ENCODE results near the gene CGB3. TPM values are rescaled to one million over a fixed set of nuclear protein-coding genes. Genes with fewer than 3 reads are reported as not detected.
"Not testable (repeated sequence)": the region's sequence is repeated elsewhere in the genome, so short reads cannot be mapped to it uniquely, and the experiment has no call there.

The CGB3 gene
- total and polyA plus RNA-seq, 7 donors, result not detected

DNA sequence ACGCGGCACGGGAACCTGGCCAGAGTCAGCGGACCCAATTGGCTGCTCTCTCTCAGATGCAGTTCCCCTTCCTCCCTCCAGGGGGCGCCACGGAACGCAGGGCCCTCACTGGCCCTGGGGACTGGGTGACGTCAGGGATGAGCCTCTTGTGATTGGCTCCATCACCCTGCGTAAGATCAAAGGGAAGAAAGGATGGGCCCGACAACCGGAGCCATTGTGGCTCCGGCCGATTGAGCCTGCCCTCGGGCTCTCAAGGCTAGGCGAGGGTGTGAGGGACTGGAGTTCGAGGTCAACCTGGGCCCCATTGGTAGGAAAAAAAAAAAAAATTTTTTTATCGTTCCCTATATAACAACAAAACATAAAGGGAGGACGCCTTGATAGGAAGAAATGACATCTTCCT is 12.7 kb upstream of the CGB3 start, which contains the start of gene CGB1:
Gene CGB1 (minus strand): TSS at position 81 of the 400 bp plus-strand sequence. CDS start 184 bp downstream, outside the sequence.
- H3K36me3 ChIP-seq; DNase-seq; H3K9me3 ChIP-seq; H3K4me1 ChIP-seq; H3K27ac ChIP-seq; H3K4me3 ChIP-seq; H3K27me3 ChIP-seq; intact Hi-C loops (cut with DNase I): not testable (repeated sequence)
- WGBS, 2 donors, result 51 to 57% methylated on average over 18 of the region's 18 CpGs

GRCh38 chr19:49031642-49032301 is 7.6 kb upstream of the CGB3 start, which contains the start of gene CGB2:
Gene CGB2 (plus strand): TSS chr19:49031890. CDS start chr19:49032096, 206 bp downstream.
- intact Hi-C loops (cut with DNase I); H3K36me3 ChIP-seq; H3K27me3 ChIP-seq; H3K27ac ChIP-seq; DNase-seq; H3K9me3 ChIP-seq; H3K4me1 ChIP-seq; H3K4me3 ChIP-seq: not testable (repeated sequence)
- 36 to 38% methylated on average over 28 of the region's 28 CpGs for WGBS, 2 donors

DNA sequence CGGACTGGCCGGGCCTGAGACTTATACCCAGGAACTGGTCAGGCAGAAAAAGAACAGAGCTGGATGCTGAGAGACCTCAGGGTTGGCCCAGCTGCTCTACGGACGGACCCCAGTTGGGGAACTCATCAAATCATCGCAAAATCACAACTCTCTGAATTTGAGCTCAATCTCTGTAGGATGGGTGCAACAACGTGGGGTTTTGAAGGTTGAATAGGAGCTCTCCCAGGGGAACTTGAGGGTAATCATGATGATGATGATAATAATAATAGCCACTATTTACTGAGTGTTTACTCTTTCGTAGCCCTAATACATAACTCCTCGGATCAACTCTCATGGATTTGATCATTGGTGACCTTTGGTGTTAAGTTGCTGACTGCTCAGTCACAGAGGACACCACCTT is 6.2 kb upstream of the CGB3 start:
- intact Hi-C loops (cut with DNase I); H3K9me3 ChIP-seq; H3K4me1 ChIP-seq; DNase-seq; H3K27me3 ChIP-seq; H3K4me3 ChIP-seq; H3K27ac ChIP-seq; H3K36me3 ChIP-seq: not testable (repeated sequence)
- 87 to 92% methylated on average over 5 of the region's 8 CpGs for WGBS, 2 donors

DNA sequence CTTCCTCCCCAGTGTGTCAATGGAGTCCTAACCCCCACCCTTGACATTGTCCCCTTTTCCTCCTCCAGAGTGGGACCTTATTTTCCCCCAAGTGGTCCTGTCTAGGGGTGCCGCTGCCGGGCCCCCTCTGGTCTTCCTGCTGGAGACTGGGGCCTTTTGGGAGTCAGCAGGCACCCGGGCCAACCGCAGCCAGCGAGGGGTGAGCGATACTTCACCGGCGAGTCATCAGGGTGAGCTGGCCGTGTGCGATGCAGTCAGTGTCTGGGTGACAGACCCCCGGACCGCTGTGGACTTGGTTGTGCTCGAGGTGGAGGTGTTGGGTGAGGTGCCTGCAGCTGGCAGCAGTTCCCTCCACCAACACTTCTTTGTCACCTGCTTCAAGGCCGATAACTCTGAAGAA is 5.6 kb upstream of the CGB3 start:
- H3K4me1 ChIP-seq; DNase-seq; H3K9me3 ChIP-seq; H3K4me3 ChIP-seq; H3K27me3 ChIP-seq; H3K27ac ChIP-seq; intact Hi-C loops (cut with DNase I); H3K36me3 ChIP-seq: not testable (repeated sequence)
- WGBS, 2 donors, result 88 to 93% methylated on average over 14 of the region's 14 CpGs

DNA sequence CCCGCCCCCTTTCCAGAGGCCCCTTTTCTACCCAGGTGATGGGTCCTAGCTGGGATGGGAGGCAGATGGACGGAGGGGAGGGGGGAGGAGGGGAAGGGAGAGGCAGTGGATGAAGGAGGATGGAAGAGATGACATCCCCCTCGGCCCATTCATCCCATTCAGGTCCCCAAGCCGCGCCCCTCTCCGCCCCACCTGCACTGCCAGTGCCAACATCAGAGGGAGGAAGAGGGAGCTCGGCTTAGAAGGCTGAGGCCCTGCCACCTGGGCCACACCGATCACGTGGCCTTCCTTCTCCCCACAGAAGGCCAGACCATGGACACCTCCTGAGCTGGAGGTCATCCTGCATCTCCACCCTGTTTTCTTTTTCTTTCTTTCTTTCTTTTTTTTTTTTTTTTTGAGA is 4.6 kb upstream of the CGB3 start:
- DNase-seq; H3K27me3 ChIP-seq; H3K27ac ChIP-seq; H3K4me3 ChIP-seq; H3K9me3 ChIP-seq; intact Hi-C loops (cut with DNase I); H3K36me3 ChIP-seq; H3K4me1 ChIP-seq: not testable (repeated sequence)
- 66 to 79% methylated on average over 9 of the region's 9 CpGs for WGBS, 2 donors

DNA sequence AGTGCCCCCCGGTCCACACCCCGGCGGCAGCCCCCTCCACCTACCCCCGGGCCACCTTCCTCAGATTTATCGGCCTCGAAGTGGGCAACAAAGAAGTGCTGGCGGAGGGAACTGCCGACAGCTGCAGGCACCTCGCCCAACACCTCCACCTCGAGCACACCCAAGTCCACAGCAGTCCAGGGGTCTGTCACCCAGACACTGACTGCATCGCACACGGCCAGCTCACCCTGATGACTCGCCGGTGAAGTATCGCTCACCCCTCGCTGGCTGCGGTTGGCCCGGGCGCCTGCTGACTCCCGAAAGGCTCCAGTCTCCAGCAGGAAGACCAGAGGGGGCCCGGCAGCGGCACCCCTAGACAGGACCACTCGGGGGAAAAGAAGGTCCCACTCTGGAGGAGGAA is 1.5 kb upstream of the CGB3 start:
- H3K36me3 ChIP-seq; H3K4me3 ChIP-seq; intact Hi-C loops (cut with DNase I); H3K4me1 ChIP-seq; H3K27ac ChIP-seq; DNase-seq; H3K9me3 ChIP-seq: not testable (repeated sequence)
- peaks cover 0 to 12% (median 0%) of the 10 kb centered on the region in 3 donors for H3K27me3 ChIP-seq
- WGBS, 2 donors, result 85 to 87% methylated on average over 23 of the region's 23 CpGs

DNA sequence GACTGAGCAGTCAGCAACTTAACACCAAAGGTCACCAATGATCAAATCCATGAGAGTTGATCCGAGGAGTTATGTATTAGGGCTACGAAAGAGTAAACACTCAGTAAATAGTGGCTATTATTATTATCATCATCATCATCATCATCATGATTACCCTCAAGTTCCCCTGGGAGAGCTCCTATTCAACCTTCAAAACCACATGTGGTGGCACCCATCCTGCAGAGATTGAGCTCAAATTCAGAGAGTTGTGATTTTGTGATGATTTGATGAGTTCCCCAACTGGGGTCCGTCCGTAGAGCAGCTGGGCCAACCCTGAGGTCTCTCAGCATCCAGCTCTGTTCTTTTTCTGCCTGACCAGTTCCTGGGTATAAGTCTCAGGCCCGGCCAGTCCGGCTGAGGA is 955 bp upstream of the CGB3 start:
- DNase-seq; H3K27ac ChIP-seq; H3K9me3 ChIP-seq; H3K36me3 ChIP-seq; H3K4me3 ChIP-seq; H3K4me1 ChIP-seq; intact Hi-C loops (cut with DNase I): not testable (repeated sequence)
- WGBS, 2 donors, result 77 to 93% methylated on average over 4 of the region's 6 CpGs
- H3K27me3 ChIP-seq, result peaks cover 0 to 17% (median 5%) of the 10 kb centered on the region in 3 donors

- TF ChIP-seq POLR2AphosphoS5 (IDR thresholded peaks at IDR 0.05) (no peak), POLR2A (IDR thresholded peaks at IDR 0.05) (no peak), EP300 (IDR thresholded peaks at IDR 0.05) (no peak), CTCF (IDR thresholded peaks at IDR 0.05) (no peak)
- no peak overlapping the region for H3K4me3 ChIP-seq
- 85 to 90% methylated on average over 9 of the region's 9 CpGs for WGBS, 2 donors
- H3K9me3 ChIP-seq, result no peaks in the 10 kb centered on the region
- no peak overlapping the region for H3K27ac ChIP-seq
- peaks cover 8 to 47% (median 31%) of the 10 kb centered on the region in 3 donors for H3K27me3 ChIP-seq
- no peak for DNase-seq
- peaks cover 0 to 25% (median 24%) of the 10 kb centered on the region in 4 donors for H3K4me1 ChIP-seq
- intact Hi-C loops (cut with DNase I), result no loop called here
- no peaks in the 10 kb centered on the region for H3K36me3 ChIP-seq
Observed at GRCh38 chr19:49022116-49022515, 2.0 kb downstream of the CGB3 start.
